Thoracic aorta (tissue), 2 donors: ENCODE results near the gene PARP8. TPM values are rescaled to one million over a fixed set of nuclear protein-coding genes. Genes with fewer than 3 reads are reported as not detected.
"Not testable (repeated sequence)": the region's sequence is repeated elsewhere in the genome, so short reads cannot be mapped to it uniquely, and the experiment has no call there.

Source experiments
- ATAC-seq: fragments of 150-250 bp; one replicate; pipeline ENCODE4 v1.8.0; 2017; ENCODE audit warnings: low read depth; ENCODE audit not compliant: insufficient number of reproducible peaks, low FRiP score
- DNase-seq: peaks from one replicate; pipeline ENCODE4 v3.0.0-alpha.2; 2020; ENCODE audit warnings: low spot score
- H3K27ac ChIP-seq, 2 donors: fragments of 200-600 bp; sonication (generic); 1 replicate in 1 of 2; 2 replicates in 1 of 2; pipeline ENCODE4 v1.5.1; 2016; ENCODE audit warnings: mild to moderate bottlenecking in 2 of 2, moderate library complexity in 2 of 2
- H3K27me3 ChIP-seq: fragments of 200-600 bp; sonication (generic); replicated peaks from 2 replicates; pipeline ENCODE4 v1.6.0; 2016; ENCODE audit warnings: mild to moderate bottlenecking; ENCODE audit not compliant: insufficient read depth
- H3K36me3 ChIP-seq: fragments of 200-600 bp; sonication (generic); one replicate; pipeline ENCODE4 v1.5.1; 2016
- H3K4me1 ChIP-seq, 2 donors: fragments of 200-600 bp; sonication (generic); 1 replicate in 1 of 2; 2 replicates in 1 of 2; pipeline versions ENCODE4 v1.5.1 to v1.6.0; 2016; ENCODE audit warnings: low read depth in 2 of 2, mild to moderate bottlenecking in 1 of 2; ENCODE audit not compliant: control insufficient read depth in 1 of 2
- H3K4me3 ChIP-seq: fragments of 200-600 bp; sonication (generic); 2 replicates; pipeline ENCODE4 v1.5.1; 2016; ENCODE audit warnings: mild to moderate bottlenecking
- H3K9me3 ChIP-seq: fragments of 200-600 bp; sonication (generic); 2 replicates; pipeline ENCODE4 v1.5.1; 2016
- CTCF ChIP-seq: fragments of 200-600 bp; sonication (generic); IDR thresholded peaks from one replicate; pipeline ENCODE4 v1.5.1; 2019; ENCODE audit warnings: antibody characterized with exemption
- total RNA-seq, 2 donors: library from RNA; depleted of rRNA; stranded (reverse); fragments of >200 nt; gene quantifications; one replicate each; pipeline versions ENCODE4 v1.1.0 to v1.2.3, GENCODE V29; 2016

The PARP8 gene
- total RNA-seq, result 10 to 100 TPM; 27.5 to 34.7 TPM

GRCh38 chr5:50666261-50667022, at the start of gene PARP8:
PARP8 (plus strand) TSS chr5:50666637; CDS start chr5:50667096, 459 bp downstream.
- ATAC-seq (no peak), DNase-seq (no peak)
- Histone ChIP-seq H3K27me3 (no peaks in the 10 kb centered on the region), H3K4me1 (peaks cover 16 to 25% of the 10 kb centered on the region in 2 donors), H3K36me3 (no peaks in the 10 kb centered on the region), H3K9me3 (no peaks in the 10 kb centered on the region), H3K27ac (peak within 1 kb of the TSS; percentile 64 to 84), H3K4me3 (peak within 1 kb of the TSS; percentile 90)
- TF ChIP-seq CTCF, result no peak

- Histone ChIP-seq H3K4me3 (no peak overlapping the region), H3K27me3 (no peaks in the 10 kb centered on the region), H3K4me1 (no peaks in the 10 kb centered on the region), H3K27ac (no peak overlapping the region), H3K36me3 (no peaks in the 10 kb centered on the region), H3K9me3 (no peaks in the 10 kb centered on the region)
- TF ChIP-seq CTCF, result no peak
- no peak for ATAC-seq
- no peak for DNase-seq
Observed at GRCh38 chr5:50623666-50624065, 42.8 kb upstream of the PARP8 start.

GRCh38 chr5:50634866-50635265, 31.6 kb upstream of the PARP8 start:
- ATAC-seq, DNase-seq: not testable (repeated sequence)

GRCh38 chr5:50637576-50637975, 28.9 kb upstream of the PARP8 start:
- not testable (repeated sequence) for ATAC-seq, H3K9me3 ChIP-seq

More at GRCh38 chr5:50634866-50635265, 31.6 kb upstream of the PARP8 start:
- not testable (repeated sequence) for H3K9me3 ChIP-seq, H3K4me3 ChIP-seq, H3K4me1 ChIP-seq, H3K36me3 ChIP-seq, H3K27ac ChIP-seq, H3K27me3 ChIP-seq

GRCh38 chr5:50646591-50646990, 19.8 kb upstream of the PARP8 start:
- Histone ChIP-seq H3K4me3 (no peak overlapping the region), H3K9me3 (no peaks in the 10 kb centered on the region), H3K27me3 (no peaks in the 10 kb centered on the region), H3K27ac (no peak overlapping the region), H3K4me1 (no peaks in the 10 kb centered on the region), H3K36me3 (no peaks in the 10 kb centered on the region)
- TF ChIP-seq CTCF, result no peak
- DNase-seq (no peak), ATAC-seq (no peak)

More at GRCh38 chr5:50637576-50637975, 28.9 kb upstream of the PARP8 start:
- not testable (repeated sequence) for H3K27ac ChIP-seq, H3K4me3 ChIP-seq, H3K27me3 ChIP-seq, H3K36me3 ChIP-seq, DNase-seq, H3K4me1 ChIP-seq

GRCh38 chr5:50647726-50648125, 18.7 kb upstream of the PARP8 start:
- no peak for DNase-seq
- H3K36me3 ChIP-seq, result no peaks in the 10 kb centered on the region
- ATAC-seq, result no peak

More at GRCh38 chr5:50647726-50648125, 18.7 kb upstream of the PARP8 start:
- H3K27me3 ChIP-seq, result no peaks in the 10 kb centered on the region
- H3K4me1 ChIP-seq, result no peaks in the 10 kb centered on the region
- TF ChIP-seq CTCF, result no peak
- H3K27ac ChIP-seq, result no peak overlapping the region
- no peaks in the 10 kb centered on the region for H3K9me3 ChIP-seq
- H3K4me3 ChIP-seq, result no peak overlapping the region
